HT-29 (cell line): ENCODE measurements around the gene NOP9. TPM values are rescaled to one million over a fixed set of nuclear protein-coding genes. Genes with fewer than 3 reads are reported as not detected.

Experiments used
- DNase-seq: peaks from one replicate; pipeline ENCODE4 v3.0.0-alpha.2; 2015; ENCODE audit warnings: low spot score
- total RNA-seq: library from RNA; depleted of rRNA; stranded (reverse); fragments of >200 nt; shearing (Covaris generic); gene quantifications from 2 replicates; pipeline ENCODE4 v1.2.3, GENCODE V29; 2014; rRNA removed

NOP9 gene, protein sequence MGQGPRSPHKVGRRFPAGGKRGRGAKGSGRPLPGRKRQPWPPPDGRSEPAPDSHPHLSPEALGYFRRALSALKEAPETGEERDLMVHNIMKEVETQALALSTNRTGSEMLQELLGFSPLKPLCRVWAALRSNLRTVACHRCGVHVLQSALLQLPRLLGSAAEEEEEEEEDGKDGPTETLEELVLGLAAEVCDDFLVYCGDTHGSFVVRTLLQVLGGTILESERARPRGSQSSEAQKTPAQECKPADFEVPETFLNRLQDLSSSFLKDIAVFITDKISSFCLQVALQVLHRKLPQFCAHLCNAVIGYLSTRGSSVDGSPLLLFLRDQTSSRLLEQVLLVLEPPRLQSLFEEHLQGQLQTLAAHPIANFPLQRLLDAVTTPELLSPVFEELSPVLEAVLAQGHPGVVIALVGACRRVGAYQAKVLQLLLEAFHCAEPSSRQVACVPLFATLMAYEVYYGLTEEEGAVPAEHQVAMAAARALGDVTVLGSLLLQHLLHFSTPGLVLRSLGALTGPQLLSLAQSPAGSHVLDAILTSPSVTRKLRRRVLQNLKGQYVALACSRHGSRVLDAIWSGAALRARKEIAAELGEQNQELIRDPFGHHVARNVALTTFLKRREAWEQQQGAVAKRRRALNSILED
- total RNA-seq = 26.8 and 27.7 TPM in 2 replicates

DNA sequence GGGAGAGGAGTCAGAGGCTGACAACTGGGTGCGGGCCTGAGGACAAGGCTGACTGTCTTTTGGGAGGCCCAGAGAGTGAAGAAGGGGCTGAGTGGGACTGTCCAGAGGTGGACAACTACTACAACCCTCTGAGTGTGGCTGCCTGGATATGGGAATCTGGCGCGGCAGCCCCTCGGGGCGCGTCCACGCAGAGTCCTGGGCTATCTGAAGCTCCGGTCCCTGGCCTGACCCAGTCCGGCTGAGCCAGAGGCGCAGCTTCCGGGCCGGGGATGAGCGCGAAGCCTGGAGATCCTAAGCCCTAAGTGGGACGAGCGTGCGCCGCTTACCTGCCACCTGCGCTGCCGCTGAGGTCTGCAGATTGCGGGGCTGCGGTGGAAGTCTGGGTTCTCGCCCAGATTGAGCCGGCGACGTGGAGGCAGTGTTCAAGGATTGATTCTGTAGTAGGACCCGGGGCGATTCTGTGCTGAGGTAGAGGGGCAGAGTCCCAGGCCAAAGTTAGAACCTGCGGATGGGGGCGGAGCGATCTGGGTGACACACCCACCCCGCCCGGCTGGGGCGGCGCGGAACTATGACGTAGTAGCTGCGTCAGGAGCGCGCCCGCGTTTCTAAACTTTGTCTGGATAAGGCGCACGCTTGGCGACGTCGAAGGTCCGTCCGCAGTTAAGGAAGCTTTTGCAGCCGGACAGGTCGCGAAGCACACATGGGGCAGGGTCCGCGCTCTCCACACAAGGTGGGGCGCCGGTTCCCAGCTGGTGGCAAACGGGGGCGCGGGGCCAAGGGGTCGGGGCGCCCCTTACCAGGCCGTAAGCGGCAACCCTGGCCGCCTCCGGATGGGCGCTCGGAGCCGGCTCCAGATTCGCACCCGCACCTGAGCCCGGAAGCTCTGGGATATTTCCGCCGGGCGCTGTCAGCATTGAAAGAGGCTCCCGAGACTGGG, at the start of gene NOP9, which contains the start of gene DHRS1:
TSS of gene NOP9 (plus strand) at position 596 of the 937 bp plus-strand sequence. CDS start at position 701, 105 bp downstream.
TSS of gene DHRS1 (minus strand) at position 526 of the 937 bp plus-strand sequence. CDS start 674 bp downstream, outside the sequence.
- DNase-seq = peak; percentile 89

DNA sequence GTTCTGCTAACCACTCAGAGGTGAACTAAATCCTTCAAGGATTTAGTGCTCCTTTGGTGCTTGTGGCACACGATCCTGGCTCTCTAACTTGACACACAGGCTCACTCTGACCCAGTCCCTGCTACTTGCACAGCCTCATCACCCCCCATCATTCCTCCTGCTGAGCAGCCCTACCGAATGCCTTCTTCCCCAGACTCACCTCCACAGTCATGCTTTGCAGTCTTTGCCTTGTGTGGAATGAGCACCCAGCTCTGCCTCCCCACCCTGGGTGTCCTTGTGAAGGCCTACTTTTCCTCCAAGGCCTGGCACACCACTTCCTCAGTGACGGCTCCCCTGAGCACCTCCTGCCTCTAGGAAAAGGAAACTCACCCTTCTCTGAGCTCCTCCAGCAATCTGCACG, 49.3 kb upstream of the NOP9 start:
- DNase-seq = no peak

DNA sequence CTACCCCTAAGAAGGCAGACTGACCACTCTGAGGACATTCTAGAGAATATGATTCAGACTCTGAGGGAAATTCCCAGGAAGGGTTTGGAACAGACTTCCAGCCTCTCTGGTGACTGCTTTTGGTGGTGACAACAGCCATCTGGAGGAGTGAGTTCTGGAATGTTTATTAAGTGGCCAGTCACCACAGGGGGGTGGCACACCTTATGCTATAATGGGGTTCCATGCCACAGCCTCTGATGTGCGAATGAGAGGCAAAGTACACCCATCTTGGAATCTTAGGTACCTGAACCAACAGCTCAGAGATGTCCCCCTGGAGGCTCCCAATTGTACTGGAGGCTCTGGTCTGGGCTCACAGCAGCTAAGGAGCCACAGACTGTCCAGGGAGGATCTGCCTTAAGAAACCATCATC, 47.8 kb upstream of the NOP9 start:
- no peak for DNase-seq

DNA sequence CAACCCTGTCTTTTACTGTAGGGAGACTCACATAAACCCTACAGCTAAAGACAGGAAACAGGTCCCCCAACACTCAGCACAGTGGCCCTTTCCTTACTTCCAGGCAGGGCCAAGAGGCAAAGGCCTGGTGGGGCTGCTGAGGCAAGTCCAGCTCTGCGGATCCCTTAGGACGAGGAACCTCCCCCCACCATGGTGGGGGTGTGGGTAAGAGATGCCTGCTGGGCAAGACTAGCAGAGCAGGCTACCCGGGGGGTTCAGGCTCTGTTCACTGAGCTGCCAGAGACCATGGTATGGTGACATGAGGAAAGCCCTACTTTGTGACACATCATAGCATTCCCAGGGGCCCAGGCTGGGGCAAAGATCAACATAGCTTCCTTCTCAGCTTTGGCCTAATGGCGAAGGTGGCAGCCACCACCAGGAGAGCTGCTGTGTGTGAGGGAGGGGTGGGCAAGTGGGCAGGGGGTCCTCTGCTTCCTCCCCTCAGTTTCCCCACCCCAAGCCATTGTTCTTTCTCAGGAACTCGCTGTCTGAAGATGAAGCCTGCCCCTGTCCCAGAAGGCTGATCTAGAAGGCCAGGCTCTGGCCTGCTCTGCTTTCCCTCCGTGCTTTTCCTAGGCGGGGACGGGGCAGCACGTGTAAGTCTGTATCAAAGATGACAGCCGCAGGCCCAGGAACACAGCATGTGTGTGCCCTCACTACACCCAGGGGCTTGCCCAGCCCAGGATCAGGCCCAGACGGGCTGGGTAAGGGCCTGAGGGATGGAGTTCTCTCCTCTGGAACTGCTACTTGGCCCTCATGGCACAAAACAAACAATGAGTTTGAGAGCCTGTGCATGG, 47.1 kb upstream of the NOP9 start:
- no peak for DNase-seq

DNA sequence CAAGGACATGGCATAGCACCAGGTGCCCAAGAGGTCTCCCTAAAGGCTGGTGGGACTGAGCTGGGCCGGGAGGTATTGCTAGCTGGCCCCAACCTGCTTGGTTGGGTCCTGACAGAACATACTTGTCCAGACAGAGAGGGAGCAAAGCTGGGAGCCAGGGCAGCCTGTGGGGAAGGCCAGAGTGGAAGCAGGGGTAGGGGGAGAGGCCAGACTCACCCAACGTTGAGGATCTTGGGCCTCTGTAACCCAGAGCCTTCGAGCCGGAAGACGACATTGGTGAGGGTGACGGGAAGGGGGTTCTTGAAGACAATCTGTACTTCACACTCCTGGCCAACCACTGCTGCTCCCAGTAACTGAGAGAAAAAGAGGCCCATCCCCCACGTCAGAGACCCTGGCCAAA, 45.7 kb upstream of the NOP9 start:
- no peak for DNase-seq

DNA sequence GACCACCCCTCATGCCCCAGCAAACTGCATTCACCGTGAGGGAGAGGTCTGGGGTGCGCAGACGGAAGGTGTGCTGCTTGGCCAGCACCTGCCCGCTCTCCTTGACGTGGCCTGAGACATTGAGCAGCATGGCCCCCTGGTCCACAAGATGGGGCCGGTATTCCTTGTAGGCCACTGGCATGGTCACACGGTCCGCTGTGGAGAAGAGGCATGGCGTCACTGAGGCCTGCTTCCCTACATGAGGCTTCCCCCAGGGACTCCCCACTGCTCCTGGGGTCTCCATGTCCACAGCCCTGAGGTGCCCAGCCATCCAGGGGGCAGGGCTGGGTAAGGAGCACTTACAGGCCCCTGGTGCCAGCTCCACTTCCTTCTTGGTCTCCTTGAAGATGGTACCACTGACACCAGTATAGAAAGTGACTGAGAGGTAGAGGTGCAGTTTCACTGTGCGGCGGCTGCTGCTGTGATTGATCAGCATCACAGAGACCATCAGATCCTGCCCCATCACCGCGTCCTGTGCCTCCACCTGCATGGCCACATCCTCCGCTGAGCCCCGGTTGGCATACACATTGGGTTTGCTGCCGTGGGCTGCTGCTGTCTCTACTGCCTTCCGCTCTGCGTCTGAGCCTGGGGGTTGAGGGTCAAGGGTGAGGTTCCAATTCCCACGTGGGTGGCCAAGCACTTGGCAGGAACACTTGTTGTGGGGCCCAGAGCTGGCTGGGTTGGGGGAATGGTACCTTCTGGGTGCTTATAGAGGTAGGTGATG, 44.8 kb upstream of the NOP9 start:
- DNase-seq = no peak

DNA sequence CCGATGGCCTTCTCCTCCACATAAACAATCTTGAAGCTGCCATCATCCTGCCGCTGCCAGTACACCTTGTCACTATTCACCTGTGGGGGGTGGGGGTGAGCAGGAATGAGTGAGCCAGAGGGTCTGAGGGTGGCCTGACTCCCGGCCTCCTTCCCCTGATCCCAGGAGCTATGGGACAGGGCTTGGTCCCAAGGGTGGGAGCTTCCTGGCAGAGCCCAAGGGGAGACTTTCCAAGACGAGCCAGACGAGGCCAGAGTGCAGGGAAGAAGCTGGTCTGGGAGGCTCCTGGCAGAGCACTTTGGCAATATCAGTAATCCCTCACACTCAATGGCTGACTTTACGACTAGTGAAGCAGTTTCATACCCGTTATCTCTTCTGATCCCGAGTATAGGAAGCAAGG, 44.2 kb upstream of the NOP9 start:
- DNase-seq = no peak

DNA sequence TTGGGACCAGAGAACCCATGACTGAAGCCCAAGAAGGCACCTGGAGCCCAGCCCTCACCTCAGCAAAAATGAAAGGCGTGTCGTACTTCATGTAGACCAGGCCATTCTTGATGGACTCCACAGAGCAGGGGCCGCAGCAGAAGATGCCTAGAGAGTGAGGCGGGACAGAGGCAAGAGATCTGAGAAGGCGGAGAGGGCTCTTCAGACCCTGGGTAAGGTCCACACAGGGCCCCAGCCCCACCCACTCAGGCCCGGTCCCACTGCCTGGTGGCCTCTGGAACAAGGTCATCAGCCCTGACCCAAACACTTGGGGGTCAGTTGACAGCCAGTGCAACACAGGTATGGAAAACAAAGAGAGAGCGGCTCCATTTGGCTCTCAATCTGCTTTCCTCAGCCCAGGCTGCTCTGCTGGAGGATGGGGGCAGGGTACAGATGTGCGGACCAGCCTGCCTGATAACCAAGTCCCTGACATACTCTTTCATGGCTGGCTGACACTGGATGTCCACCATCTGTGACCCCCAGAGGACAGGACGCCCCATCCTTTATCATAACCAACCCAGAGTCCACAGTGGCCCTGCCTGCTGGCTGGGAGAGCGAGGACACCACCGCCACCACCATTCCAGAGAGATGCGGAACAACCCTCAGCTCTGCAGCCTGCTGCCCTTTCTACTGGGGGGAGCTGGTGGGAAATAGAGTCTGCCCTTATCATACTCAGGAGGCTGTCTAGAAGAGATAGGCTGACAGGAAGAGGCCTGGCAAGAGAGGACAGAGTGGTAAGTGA, 43.5 kb upstream of the NOP9 start:
- DNase-seq = no peak

DNA sequence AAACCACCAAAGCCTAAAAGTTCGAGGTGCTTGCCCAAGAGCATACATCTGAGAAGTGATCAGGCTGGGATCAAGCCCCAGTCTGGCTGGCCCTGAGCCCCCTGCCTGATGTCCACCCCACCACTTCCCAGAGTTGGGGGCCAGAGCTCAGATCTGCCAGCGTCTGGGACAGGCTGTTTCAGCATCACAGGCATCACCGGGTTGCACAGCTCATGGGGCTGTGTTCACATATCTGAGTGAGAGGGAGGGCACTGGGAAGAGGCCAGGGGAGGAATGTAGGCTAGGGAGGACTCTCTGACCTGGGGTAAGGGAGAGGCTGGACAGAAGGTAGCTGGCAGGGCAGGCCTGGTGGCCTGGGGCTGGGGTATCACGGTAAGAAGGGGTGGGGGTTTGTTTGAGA, 42.7 kb upstream of the NOP9 start:
- DNase-seq = no peak

DNA sequence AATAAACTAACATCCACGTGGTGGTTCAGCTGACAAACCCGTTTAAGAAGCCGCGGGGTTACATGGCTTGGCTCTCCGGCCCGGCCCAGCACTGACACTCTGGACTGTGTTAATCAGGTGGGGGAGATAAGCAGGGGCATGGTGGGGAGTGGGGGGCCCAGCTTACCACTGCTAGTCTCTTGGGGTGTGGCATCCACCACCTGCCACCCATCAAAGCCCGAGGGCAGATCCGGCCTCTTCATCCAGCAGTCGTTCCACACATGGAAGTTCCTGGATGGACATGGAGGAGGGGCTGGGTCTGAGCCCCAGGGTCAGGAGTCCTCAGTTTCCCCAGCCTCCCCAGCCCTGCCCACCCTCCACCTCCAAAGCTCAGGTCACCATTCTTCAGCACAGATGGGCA, 41.5 kb upstream of the NOP9 start:
- no peak for DNase-seq

DNA sequence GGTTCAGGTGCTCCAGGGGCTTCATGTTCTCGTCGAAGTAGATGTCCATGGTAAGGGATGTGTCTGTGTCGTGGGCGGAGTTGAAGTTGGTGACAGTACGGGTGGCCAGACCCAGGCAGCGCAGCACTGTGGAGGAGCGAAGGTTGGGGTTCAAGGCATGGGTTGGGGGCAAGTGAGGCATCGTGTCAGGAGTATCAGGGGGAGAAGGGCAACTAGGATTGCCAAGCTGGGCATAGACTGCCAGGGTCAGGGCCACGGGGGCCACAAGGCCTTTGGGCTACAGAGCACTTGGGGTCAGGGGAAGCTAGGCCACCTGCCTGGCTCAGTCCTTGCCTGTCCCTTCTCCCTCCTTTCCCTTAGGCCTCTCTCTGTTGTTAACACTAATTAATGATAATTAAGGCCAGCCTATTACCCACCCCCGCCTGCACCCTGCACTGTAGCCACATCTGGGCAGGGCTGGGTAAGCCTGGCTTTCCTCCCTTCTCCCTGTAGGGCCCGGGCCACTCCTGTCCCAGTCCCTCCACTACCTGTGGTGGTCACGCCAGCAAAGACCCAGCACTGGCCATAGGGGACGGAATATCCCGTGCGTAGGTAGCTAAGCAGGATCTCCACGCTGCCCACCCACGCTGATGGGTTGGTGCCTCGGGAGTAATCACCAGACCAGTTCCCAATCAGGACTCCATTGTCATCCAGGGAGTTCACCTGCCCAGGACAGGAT, 40.9 kb upstream of the NOP9 start:
- DNase-seq = no peak

DNA sequence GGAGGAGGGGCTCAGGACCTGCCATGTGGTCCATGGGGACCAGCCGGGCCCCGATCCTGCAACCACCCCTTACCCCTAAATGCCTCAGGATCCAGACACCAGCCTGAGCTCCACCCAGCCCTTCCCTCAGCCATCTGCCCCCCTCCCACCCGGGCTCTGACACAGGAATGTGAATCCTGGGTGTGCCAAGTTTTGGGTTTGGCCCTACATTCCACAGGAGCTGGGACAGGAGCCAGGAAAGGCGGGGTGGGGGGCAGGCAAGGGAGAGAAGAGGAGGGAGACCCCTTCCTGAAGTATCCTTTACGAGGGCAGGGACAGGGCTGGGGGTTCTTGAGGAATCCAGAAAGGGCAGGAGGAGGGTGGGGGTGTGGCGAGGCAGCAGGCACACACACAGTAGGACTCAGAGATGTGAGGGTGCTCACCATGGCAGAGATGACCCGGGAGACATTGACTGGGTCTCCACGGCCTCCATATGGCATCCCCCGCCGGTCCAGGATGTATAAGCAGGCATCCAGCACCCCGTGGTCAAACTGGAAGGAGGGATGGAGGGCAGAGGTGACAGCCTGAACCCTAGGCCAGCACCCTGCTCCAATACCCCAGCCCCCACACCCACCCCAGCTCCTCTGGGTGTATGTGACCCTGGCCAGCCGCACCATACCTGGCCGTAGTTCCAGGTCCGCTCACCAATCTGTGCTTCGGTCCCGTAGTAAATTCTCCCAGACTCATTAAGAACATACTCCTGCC, 40.2 kb upstream of the NOP9 start:
- no peak for DNase-seq

DNA sequence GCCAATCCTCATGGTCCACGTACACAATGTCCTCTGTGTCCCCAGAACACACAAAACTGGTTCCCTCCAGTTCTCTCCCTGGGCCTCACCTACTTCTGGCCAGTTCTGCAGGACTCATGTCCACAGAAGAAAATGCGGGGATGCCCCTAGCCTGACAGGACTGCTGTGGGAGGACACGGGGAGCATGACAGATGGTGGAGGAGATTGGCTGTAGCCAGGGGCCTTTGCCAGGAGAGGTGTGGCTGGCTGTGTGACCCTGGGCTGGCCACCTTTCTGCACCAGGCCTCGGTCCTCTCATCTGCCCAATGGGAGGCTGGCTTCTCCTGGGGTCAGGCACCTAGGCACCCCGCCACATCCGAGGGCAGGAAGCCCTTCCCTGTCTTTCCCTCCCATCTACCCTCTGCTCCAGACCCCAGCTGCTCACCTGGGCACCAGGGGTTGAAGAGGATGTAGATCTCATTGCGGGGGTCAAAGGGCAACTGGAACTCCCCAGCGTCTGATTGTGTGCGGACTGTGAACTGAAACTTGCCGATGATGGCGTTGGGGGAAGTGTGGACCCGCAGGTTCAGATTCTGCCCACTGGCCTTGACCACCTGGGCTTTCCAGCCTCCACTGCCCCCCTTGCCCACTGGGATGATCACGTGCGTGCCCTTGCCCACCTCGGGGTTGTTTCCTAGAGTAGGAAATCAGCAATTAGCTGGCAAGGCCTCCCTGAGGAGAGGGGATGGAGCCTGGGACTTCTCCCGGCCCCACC, 39.4 kb upstream of the NOP9 start:
- no peak for DNase-seq

DNA sequence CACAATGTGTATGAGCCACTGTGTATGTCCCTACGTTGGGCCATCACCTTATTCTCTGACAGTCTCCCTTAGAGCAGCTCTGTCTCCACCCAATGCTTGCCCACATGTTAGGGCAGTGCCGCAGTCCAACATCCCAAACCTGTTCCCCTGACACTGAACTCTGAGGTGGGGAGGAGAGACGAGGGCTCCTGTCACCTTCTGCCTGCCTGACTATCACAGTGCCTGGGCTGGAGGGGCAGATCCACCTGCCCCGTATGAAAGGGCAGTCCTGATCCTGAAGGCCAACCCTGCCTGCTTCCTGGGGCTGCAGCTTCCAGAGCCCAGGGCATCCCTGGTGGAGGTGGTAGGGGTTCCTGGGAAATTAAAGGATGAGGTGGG, 38.9 kb upstream of the NOP9 start:
- no peak for DNase-seq

DNA sequence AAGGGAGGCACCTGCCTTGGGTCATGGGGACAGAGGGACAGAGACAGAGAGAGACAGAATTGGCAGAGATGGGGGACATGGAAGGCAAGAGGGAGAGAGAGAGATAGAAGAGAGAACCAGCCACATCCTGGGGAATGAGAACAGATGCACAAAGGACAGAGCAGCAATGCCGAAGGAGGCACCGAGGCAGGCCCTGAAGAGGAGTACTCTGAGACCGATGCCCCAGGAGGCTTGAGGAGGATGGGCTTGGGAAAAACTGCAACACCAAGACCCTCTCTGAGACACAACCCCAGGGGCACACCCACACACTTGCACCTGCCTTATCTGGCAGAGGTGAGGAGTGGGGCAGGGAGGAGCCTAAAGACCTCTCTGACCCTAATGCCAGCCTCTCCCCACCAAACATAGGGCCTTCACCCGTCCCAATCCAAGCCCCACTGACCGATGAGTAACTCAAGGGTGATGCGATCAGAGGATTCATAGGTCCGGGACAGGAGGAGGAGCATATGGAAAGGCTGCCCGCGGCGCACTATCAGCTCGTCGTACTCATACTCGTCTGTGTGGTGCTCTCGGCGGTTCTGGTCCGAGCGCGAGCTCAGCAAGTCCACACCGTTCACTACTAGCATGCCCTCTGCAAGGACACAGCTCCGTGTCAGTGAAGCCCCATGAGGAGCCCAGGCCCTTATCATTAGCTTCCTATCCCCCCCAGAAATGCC, 38.2 kb upstream of the NOP9 start:
- DNase-seq = no peak

DNA sequence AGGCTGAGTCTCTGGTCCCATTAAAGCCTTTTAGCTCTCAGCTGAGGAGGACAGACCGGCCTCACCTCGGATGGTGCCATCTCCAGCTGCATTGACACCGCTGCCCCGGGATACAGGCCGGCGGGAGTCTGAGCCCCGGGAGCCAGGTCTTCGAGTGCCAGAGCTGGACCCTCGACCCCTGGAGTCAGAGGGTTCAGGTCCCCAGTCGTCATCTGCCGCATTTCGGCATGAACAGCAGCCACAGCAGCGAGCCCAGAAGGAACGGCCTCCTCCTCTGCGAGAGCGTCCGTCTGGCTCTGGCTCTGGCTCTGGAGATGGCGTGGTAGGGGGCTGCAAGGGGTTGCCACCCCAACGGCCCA, 37.7 kb upstream of the NOP9 start:
- DNase-seq = no peak
